Lung (tissue), 12 donors: Measurements from ENCODE around the gene USP9X. TPM values are rescaled to one million over a fixed set of nuclear protein-coding genes. Genes with fewer than 3 reads are reported as not detected.
"Not testable (repeated sequence)": the region's sequence is repeated elsewhere in the genome, so short reads cannot be mapped to it uniquely, and the experiment has no call there.

Experiments
- ATAC-seq: fragments of 200-7000 bp; cut with Tn5 transposase; one replicate; pipeline ENCODE4 v1.9.1; 2020; ENCODE audit warnings: moderate number of reproducible peaks; ENCODE audit not compliant: insufficient read depth, low FRiP score
- DNase-seq, 3 donors: peaks; one replicate each; pipeline ENCODE4 v3.0.0-alpha.2; 2013 to 2017
- H3K27ac ChIP-seq, 2 donors: one replicate each; pipeline ENCODE4 v1.5.1; 2013; ENCODE audit warnings: mild to moderate bottlenecking in 2 of 2, moderate library complexity in 2 of 2, control low read depth in 1 of 2, inconsistent platforms in 1 of 2, low read depth in 1 of 2, low read length in 1 of 2
- H3K27me3 ChIP-seq, 3 donors: one replicate each; pipeline ENCODE4 v1.5.1; 2013; ENCODE audit warnings: low read length in 2 of 3; ENCODE audit not compliant: control insufficient read depth in 3 of 3, insufficient read depth in 3 of 3
- H3K36me3 ChIP-seq, 4 donors: one replicate each; pipeline ENCODE4 v1.5.1; 2013; ENCODE audit warnings: low read length in 4 of 4, mild to moderate bottlenecking in 1 of 4, moderate library complexity in 1 of 4; ENCODE audit not compliant: control insufficient read depth in 4 of 4, insufficient read depth in 4 of 4
- H3K4me1 ChIP-seq, 5 donors: one replicate each; pipeline ENCODE4 v1.5.1; 2013; ENCODE audit warnings: low read length in 5 of 5, mild to moderate bottlenecking in 2 of 5, moderate library complexity in 1 of 5; ENCODE audit not compliant: control insufficient read depth in 5 of 5, insufficient read depth in 5 of 5
- H3K4me3 ChIP-seq: one replicate; pipeline ENCODE4 v1.5.1; 2013; ENCODE audit warnings: mild to moderate bottlenecking, control low read depth, moderate library complexity
- H3K9ac ChIP-seq, 2 donors: one replicate each; pipeline ENCODE4 v1.5.1; 2013; ENCODE audit warnings: low read length in 2 of 2, control low read depth in 1 of 2; ENCODE audit not compliant: insufficient read depth in 1 of 2
- H3K9me3 ChIP-seq, 4 donors: one replicate each; pipeline ENCODE4 v1.5.1; 2013; ENCODE audit warnings: low read length in 3 of 4, mild to moderate bottlenecking in 1 of 4, moderate library complexity in 1 of 4; ENCODE audit not compliant: control insufficient read depth in 4 of 4, insufficient read depth in 3 of 4
- WGBS, 2 donors: extraction: QIAGEN DNeasy Blood & Tissue Kit; methylation state at CpG; one replicate each; pipeline ENCODE4 v1.1.7; 2013; 5-methylcytosine and 5-hydroxymethylcytosine counted together
- polyA plus RNA-seq, 2 donors: library from polyadenylated mRNA; stranded (reverse); fragments of 200-250 nt; gene quantifications; one replicate each; pipeline ENCODE4 v1.2.1, GENCODE V29; 2013
- total RNA-seq, 2 donors: library from RNA; depleted of rRNA in 1 of 2; stranded (reverse); fragments of >200 nt in 1 of 2; gene quantifications; one replicate each; pipeline ENCODE4 v1.2.1, GENCODE V29; 2014 to 2021
- TF ChIP-seq, protein P1 (sequence below): IDR thresholded peaks from 2 replicates; pipeline ENCODE4 v1.5.1; 2012; ENCODE audit warnings: mild to moderate bottlenecking; ENCODE audit errors: control extremely low read depth, extremely low read depth
- donor health status: control.
- donor health status: control.
- donor health status: Bipolar disorder and iron deficiency.
- donor health status: healthy.
- donor health status: DM: yes; HTN: yes; CAD: no.

Gene USP9X
- total and polyA plus RNA-seq, 4 donors: 8.5 to 187 (median 43.0) TPM

DNA sequence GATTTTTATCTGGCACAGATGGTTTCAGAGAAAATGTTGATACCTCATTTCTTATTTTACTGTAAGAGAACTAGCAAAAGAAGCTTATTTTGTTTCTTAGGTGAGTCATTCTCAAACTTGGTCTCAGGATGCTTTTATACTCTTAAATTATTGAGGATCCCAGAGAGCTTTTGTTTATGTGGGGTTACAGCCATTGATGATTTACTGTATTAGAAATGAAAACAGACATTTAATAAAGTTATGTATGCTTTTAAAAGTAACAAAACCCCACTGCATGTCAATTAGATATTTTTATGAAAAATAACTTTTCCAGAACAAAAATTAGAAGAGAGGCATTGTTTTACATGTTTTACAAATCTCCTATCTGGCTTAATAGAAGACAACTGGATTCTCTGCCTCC is 12.1 kb downstream of the USP9X start:
- no peak for DNase-seq
- Histone ChIP-seq H3K4me3 (no peak overlapping the region), H3K4me1 (peaks cover 0 to 12% (median 0%) of the 10 kb centered on the region in 5 donors), H3K9me3 (no peaks in the 10 kb centered on the region), H3K36me3 (peaks cover 0 to 2% (median 0%) of the 10 kb centered on the region in 4 donors), H3K27me3 (peaks cover 0 to 27% (median 16%) of the 10 kb centered on the region in 3 donors), H3K27ac (no peak overlapping the region), H3K9ac (no peak overlapping the region)
- TF ChIP-seq, protein P1, sequence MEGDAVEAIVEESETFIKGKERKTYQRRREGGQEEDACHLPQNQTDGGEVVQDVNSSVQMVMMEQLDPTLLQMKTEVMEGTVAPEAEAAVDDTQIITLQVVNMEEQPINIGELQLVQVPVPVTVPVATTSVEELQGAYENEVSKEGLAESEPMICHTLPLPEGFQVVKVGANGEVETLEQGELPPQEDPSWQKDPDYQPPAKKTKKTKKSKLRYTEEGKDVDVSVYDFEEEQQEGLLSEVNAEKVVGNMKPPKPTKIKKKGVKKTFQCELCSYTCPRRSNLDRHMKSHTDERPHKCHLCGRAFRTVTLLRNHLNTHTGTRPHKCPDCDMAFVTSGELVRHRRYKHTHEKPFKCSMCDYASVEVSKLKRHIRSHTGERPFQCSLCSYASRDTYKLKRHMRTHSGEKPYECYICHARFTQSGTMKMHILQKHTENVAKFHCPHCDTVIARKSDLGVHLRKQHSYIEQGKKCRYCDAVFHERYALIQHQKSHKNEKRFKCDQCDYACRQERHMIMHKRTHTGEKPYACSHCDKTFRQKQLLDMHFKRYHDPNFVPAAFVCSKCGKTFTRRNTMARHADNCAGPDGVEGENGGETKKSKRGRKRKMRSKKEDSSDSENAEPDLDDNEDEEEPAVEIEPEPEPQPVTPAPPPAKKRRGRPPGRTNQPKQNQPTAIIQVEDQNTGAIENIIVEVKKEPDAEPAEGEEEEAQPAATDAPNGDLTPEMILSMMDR: no peak
- ATAC-seq: no peak

DNA sequence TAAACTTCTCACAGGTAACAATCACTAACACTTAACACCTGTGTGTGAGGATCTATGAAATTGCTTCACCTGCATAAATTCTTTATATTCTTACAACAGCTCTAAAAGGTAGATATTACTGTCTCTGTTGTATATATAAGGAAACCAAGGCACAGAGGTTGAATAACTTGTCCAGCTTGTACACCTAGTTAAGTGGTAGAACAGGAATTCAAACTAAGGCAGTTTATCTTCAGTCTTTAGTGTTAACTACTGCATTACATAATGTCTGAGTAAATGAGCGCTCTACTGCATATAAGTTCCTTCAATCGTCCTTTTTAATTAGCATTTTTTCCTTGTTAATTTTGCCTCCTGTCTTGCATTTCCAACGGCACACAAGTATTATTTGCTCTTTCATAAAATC is 15.0 kb downstream of the USP9X start:
- ATAC-seq (no peak), DNase-seq (no peak)
- Histone ChIP-seq H3K9ac (no peak overlapping the region), H3K36me3 (no peaks in the 10 kb centered on the region), H3K27me3 (peaks cover 0 to 18% (median 13%) of the 10 kb centered on the region in 3 donors), H3K27ac (no peak overlapping the region), H3K9me3 (no peaks in the 10 kb centered on the region), H3K4me3 (no peak overlapping the region), H3K4me1 (peaks cover 0 to 9% (median 0%) of the 10 kb centered on the region in 5 donors)
- TF ChIP-seq, protein P1: no peak
- WGBS, 2 donors: 73 to 84% methylated on average over 3 of the region's 3 CpGs

DNA sequence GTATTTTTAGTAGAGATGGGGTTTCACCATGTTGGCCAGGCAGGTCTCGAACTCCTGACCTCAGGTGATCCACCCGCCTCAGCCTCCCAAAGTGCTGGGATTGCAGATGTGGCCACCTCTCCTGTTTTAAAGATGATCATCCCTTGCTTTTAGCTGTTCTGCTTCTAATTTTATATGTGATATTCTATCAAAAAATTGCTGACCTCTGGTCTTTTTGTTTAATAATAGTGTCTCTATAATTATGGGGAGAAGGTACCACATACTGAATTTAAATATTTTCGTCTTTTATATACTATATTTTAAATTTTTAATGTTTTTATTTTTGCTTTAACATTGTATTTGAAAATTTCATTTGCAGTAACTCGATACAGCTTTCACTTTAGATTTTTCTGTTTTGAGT is 15.6 kb downstream of the USP9X start:
- ATAC-seq (no peak), DNase-seq (no peak)
- Histone ChIP-seq H3K4me1 (peaks cover 0 to 5% (median 0%) of the 10 kb centered on the region in 5 donors), H3K36me3 (no peaks in the 10 kb centered on the region), H3K9ac (no peak overlapping the region), H3K27me3 (peaks cover 0 to 15% (median 10%) of the 10 kb centered on the region in 3 donors), H3K4me3 (no peak overlapping the region), H3K27ac (no peak overlapping the region), H3K9me3 (no peaks in the 10 kb centered on the region)
- 90 to 98% methylated on average over 4 of the region's 4 CpGs for WGBS, 2 donors
- TF ChIP-seq, protein P1: no peak

DNA sequence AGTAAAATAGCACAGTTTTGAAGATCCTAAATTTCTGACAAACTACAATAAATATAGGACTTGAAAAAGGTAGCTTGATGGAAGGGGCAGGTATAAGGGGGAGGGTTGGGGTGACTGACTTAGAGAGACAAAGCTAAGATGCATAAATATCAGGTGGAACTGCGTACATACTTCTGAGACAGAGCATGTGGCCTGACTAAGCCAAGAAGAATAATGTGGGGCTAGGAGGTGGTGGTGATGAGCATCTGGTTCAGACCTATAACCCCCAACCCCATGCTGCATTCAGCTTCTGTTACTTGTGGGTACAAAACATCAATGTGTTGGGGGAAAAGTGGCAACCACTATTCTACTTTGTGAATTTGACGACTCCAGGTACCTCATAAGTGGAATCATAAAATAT is 19.8 kb downstream of the USP9X start:
- no peaks in the 10 kb centered on the region for H3K36me3 ChIP-seq
- H3K9ac ChIP-seq: no peak overlapping the region
- peaks cover 0 to 3% (median 0%) of the 10 kb centered on the region in 4 donors for H3K9me3 ChIP-seq
- no peak overlapping the region for H3K4me3 ChIP-seq
- H3K4me1 ChIP-seq: peaks cover 0 to 6% (median 3%) of the 10 kb centered on the region in 5 donors
- TF ChIP-seq, protein P1: no peak
- no peak for DNase-seq
- ATAC-seq: no peak
- peaks cover 0 to 12% (median 9%) of the 10 kb centered on the region in 3 donors for H3K27me3 ChIP-seq
- WGBS, 2 donors: 85 to 97% methylated on average over 2 of the region's 2 CpGs
- H3K27ac ChIP-seq: no peak overlapping the region

DNA sequence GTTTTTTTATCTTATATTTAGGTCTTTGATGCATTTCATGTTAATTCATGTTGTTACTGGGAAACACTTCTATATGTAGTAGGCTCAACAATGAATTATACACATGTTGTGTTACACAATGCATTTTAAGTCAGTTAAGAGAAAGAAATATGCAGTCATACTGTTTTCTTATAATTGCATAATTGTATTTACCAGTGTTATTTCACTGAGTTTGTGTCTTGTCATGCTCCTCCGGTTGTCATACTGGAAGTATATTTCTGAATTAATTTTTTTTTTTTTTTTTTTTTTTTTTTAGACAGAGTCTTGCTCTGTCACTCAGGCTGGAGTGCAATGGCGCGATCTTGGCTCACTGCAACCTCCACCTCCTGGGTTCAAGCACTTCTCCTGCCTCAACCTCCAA is 21.0 kb downstream of the USP9X start:
- not testable (repeated sequence) for H3K36me3 ChIP-seq, ATAC-seq, DNase-seq, H3K9me3 ChIP-seq, H3K27ac ChIP-seq, H3K9ac ChIP-seq, H3K4me3 ChIP-seq
- Histone ChIP-seq H3K4me1 (peaks cover 0 to 12% (median 3%) of the 10 kb centered on the region in 5 donors), H3K27me3 (peaks cover 0 to 21% (median 19%) of the 10 kb centered on the region in 3 donors)
- 82 to 95% methylated on average over 3 of the region's 3 CpGs for WGBS, 2 donors
